ENCODE data around the gene RNF220. TPM values are rescaled to one million over a fixed set of nuclear protein-coding genes. Genes with fewer than 3 reads are reported as not detected.

Gene RNF220
- total RNA-seq, 6 experiments from 2014 or later, result 42.1 to 54.7 (median 51.9) TPM

DNA sequence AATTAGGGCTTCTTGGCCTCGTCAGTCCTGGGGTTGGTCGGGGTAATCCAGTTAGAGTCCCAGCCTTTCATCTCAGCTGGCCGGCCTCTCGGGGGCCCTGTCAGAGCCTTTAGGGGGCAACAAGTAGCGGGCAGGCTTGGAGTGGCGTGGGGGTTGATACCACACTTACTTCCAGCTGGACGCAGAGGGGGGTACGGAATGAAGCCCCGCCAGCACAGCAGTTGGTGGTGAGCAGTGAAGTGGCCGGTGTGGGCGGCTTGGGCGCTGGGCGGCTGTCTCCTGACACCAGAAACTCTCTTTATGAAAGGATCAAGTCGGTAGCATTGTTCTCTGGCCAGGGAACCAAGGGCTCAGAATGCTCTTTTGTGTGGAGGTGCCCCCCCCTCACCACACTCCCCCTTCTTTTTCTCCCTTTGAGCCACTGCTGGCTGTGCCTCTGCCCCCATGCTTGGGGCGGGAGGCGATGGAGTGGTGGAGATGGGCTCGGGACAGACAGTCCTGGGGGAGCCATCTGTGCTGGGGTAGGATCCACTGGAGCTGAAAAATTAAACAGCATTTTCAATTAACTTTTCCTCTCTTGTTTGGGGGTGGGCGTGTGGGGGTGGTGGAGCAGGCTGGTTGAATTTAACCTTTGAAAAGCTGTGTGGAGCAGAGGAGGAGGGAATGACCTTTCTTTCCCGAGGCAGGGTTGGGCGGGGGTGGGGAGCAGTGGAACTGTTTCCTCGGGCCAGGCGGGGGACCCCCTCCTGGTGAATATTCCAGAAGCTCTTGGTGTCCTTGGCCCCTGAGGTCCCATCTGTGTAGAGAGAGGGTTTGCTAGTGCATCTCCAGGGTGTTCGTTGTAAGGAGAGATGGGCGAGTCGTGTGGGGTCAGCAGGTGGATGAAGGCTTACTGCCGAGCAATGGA is 102.7 kb downstream of the RNF220 start:
- peaks cover 46% of the 10 kb centered on the region for H3K27me3 Mint-ChIP-seq (ENCODE audit: insufficient read depth)
- no peaks in the 10 kb centered on the region for H3K9me3 Mint-ChIP-seq
- no peaks in the 10 kb centered on the region for H3K36me3 Mint-ChIP-seq (ENCODE audit: low read depth)
- TF ChIP-seq, protein P1, sequence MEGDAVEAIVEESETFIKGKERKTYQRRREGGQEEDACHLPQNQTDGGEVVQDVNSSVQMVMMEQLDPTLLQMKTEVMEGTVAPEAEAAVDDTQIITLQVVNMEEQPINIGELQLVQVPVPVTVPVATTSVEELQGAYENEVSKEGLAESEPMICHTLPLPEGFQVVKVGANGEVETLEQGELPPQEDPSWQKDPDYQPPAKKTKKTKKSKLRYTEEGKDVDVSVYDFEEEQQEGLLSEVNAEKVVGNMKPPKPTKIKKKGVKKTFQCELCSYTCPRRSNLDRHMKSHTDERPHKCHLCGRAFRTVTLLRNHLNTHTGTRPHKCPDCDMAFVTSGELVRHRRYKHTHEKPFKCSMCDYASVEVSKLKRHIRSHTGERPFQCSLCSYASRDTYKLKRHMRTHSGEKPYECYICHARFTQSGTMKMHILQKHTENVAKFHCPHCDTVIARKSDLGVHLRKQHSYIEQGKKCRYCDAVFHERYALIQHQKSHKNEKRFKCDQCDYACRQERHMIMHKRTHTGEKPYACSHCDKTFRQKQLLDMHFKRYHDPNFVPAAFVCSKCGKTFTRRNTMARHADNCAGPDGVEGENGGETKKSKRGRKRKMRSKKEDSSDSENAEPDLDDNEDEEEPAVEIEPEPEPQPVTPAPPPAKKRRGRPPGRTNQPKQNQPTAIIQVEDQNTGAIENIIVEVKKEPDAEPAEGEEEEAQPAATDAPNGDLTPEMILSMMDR (IDR thresholded peaks at IDR 0.05), result no peak
- no peak overlapping the region for H3K4me3 Mint-ChIP-seq
- no peaks in the 10 kb centered on the region for H3K4me1 Mint-ChIP-seq (ENCODE audit: low read depth)
- H3K27ac Mint-ChIP-seq, result no peak overlapping the region
- no peak for DNase-seq

DNA sequence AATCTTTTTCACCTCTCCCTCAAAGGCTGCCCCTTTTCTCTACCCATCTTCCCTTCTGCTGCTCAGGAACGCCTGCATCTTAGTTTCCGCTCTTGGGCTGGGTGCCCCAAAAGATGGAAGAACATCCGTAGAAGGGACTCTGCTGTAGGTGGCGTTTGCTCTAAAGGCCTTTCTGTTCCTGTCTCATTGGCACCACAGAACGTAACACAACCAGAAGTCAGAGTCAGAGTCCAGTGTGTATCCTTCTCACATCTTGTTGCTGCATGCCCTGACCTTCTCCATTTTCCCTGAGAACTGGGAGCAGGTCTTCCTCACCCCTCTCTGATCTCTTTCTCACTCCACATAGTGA is 103.3 kb downstream of the RNF220 start:
- Mint-ChIP-seq H3K27me3 (ENCODE audit: insufficient read depth) (peaks cover 48% of the 10 kb centered on the region), H3K27ac (no peak overlapping the region), H3K36me3 (ENCODE audit: low read depth) (no peaks in the 10 kb centered on the region), H3K4me3 (no peak overlapping the region), H3K9me3 (no peaks in the 10 kb centered on the region), H3K4me1 (ENCODE audit: low read depth) (no peaks in the 10 kb centered on the region)
- TF ChIP-seq, protein P1 (IDR thresholded peaks at IDR 0.05), result no peak
- no peak for DNase-seq

DNA sequence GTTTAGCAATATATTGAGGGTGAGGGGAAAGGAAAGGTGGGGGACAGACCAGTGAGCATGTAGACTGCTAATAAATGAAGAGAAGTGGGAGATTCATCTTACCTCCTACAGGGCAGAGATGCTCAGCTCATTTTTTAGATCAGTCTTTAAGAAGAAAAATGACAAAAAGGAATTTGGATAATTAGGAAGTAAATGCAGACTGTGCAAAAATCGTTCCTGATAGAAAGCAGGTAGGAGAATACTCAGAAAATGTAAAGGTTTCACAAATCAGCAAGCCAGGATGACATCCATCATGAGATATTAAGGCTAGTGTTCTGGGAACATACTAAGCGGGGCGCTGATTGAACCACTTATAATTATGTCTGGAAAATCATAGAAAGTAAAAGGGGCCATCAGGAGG is 106.3 kb downstream of the RNF220 start:
- peaks cover 12% of the 10 kb centered on the region; the same call in 1 of the 2 replicates for H3K4me1 Mint-ChIP-seq (ENCODE audit: low read depth)
- no peak for DNase-seq
- TF ChIP-seq, protein P1 (IDR thresholded peaks at IDR 0.05), result no peak
- H3K4me3 Mint-ChIP-seq, result no peak overlapping the region
- H3K27ac Mint-ChIP-seq, result no peak overlapping the region
- H3K9me3 Mint-ChIP-seq, result no peaks in the 10 kb centered on the region
- peaks cover 54% of the 10 kb centered on the region for H3K27me3 Mint-ChIP-seq (ENCODE audit: insufficient read depth)
- H3K36me3 Mint-ChIP-seq (ENCODE audit: low read depth), result no peaks in the 10 kb centered on the region

- H3K27ac Mint-ChIP-seq, result no peak overlapping the region
- H3K9me3 Mint-ChIP-seq, result no peaks in the 10 kb centered on the region
- peaks cover 56% of the 10 kb centered on the region for H3K27me3 Mint-ChIP-seq (ENCODE audit: insufficient read depth)
- H3K4me3 Mint-ChIP-seq, result no peak overlapping the region
- TF ChIP-seq, protein P1 (IDR thresholded peaks at IDR 0.05), result no peak
- no peaks in the 10 kb centered on the region for H3K36me3 Mint-ChIP-seq (ENCODE audit: low read depth)
- DNase-seq, result no peak
- H3K4me1 Mint-ChIP-seq (ENCODE audit: low read depth), result peaks cover 12% of the 10 kb centered on the region; the same call in 1 of the 2 replicates
These were observed 106.7 kb downstream of the RNF220 start for GRCh38 chr1:44511769-44512168.

DNA sequence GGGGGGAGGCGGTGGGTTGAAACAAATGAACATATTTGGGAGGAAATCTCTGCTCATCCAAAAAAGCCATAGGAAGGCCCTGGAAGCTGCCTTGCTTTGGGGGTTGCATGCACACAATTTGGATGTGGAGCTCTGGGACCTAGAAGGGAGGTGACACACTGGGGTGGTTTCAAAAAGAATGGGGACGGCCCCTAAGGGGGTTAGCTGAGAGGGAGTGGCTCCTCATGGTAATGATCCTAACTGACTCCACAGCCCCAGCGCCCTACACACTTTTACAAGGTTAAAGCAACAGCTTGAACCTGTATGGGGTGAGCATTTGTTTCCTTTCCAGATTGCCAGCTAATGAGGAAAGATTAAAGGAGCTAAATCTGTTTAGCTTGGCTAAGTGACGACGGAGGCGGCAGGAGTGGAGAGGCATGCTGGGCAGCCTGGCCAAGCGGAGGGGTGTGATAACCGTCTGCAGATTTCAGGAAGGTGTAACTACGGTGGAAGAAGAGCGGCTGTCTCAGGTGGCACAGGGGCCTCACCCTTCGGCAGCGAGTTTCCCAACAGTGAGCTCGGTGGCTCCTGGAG is 107.3 kb downstream of the RNF220 start:
- DNase-seq, result no peak
- Mint-ChIP-seq H3K4me1 (ENCODE audit: low read depth) (peaks cover 12% of the 10 kb centered on the region; the same call in 1 of the 2 replicates), H3K27me3 (ENCODE audit: insufficient read depth) (peaks cover 56% of the 10 kb centered on the region), H3K27ac (no peak overlapping the region), H3K9me3 (no peaks in the 10 kb centered on the region), H3K36me3 (ENCODE audit: low read depth) (no peaks in the 10 kb centered on the region), H3K4me3 (no peak overlapping the region)
- TF ChIP-seq, protein P1 (IDR thresholded peaks at IDR 0.05), result no peak
